Natural killer cell (primary cell): Measurements from ENCODE around the gene GPNMB. TPM values are rescaled to one million over a fixed set of nuclear protein-coding genes. Genes with fewer than 3 reads are reported as not detected.
"Not testable (repeated sequence)": the region's sequence is repeated elsewhere in the genome, so short reads cannot be mapped to it uniquely, and the experiment has no call there.

Source experiments
- ATAC-seq, 3 donors: fragments of 150-1000 bp in 2 of 3; fragments of 200-7000 bp in 1 of 3; cut with Tn5 transposase; 1 replicate in 1 of 3; 2 replicates in 2 of 3; pipeline ENCODE4 v1.10.0; 2021; ENCODE audit warnings: mild to moderate bottlenecking in 2 of 3, moderate library complexity in 2 of 3
- DNase-seq, 2 donors: peaks; one replicate each; pipeline versions ENCODE4 v3.0.0 to v3.0.0-alpha.2; 2013 to 2021; ENCODE audit warnings: mixed read lengths in 1 of 2
- H3K27ac ChIP-seq: one replicate; pipeline ENCODE4 v1.5.1; 2013; ENCODE audit warnings: mild to moderate bottlenecking, low read length
- H3K27me3 ChIP-seq: one replicate; pipeline ENCODE4 v1.6.1; 2013; ENCODE audit warnings: low read length; ENCODE audit not compliant: control insufficient read depth, insufficient read depth
- H3K36me3 ChIP-seq: one replicate; pipeline ENCODE4 v1.6.1; 2013; ENCODE audit warnings: low read length; ENCODE audit not compliant: control insufficient read depth, insufficient read depth
- H3K4me1 ChIP-seq: one replicate; pipeline ENCODE4 v1.6.1; 2013; ENCODE audit warnings: low read length; ENCODE audit not compliant: control insufficient read depth, insufficient read depth
- H3K4me3 ChIP-seq: one replicate; pipeline ENCODE4 v1.5.1; 2013; ENCODE audit warnings: low read length
- H3K9me3 ChIP-seq: one replicate; pipeline ENCODE4 v1.6.1; 2013; ENCODE audit warnings: low read length; ENCODE audit not compliant: control insufficient read depth, insufficient read depth
- H3K27ac Mint-ChIP-seq, 2 donors: one replicate each; pipeline ENCODE4 v1.8.0; 2022; ENCODE audit warnings: mild to moderate bottlenecking in 2 of 2, mixed read lengths in 2 of 2, moderate library complexity in 1 of 2
- H3K27me3 Mint-ChIP-seq, 2 donors: one replicate each; pipeline ENCODE4 v1.8.0; 2022; ENCODE audit warnings: low read depth in 2 of 2, mixed read lengths in 2 of 2
- H3K36me3 Mint-ChIP-seq: one replicate; pipeline ENCODE4 v1.8.0; 2022; ENCODE audit warnings: mixed read lengths
- H3K4me1 Mint-ChIP-seq, 2 donors: one replicate each; pipeline ENCODE4 v1.8.0; 2022; ENCODE audit warnings: mixed read lengths in 2 of 2
- H3K4me3 Mint-ChIP-seq: one replicate; pipeline ENCODE4 v1.8.0; 2022; ENCODE audit warnings: mild to moderate bottlenecking, moderate library complexity, mixed read lengths
- H3K9me3 Mint-ChIP-seq, 2 donors: one replicate each; pipeline ENCODE4 v1.8.0; 2022; ENCODE audit warnings: mixed read lengths in 2 of 2
- WGBS: methylation state at CpG from one replicate; pipeline ENCODE4 v1.1.7; 2013; ENCODE audit warnings: missing lambda C conversion rate; ENCODE audit not compliant: insufficient coverage; 5-methylcytosine and 5-hydroxymethylcytosine counted together
- intact Hi-C: fragments of 100-400 bp; cut with micrococcal nuclease; formaldehyde crosslinking; loops from one replicate; pipeline ENCODE4 v1.14.2; 2022
- total RNA-seq, 4 donors: library from RNA; stranded (reverse); fragments of 120-200 nt in 1 of 4; gene quantifications; one replicate each; pipeline versions ENCODE4 v1.2.3 to v1.2.4, GENCODE V29; 2013 to 2022
- TF ChIP-seq, protein P1 (sequence below): fragments of 200-600 bp; IDR thresholded peaks from one replicate; pipeline ENCODE4 v1.8.0; 2022; ENCODE audit warnings: antibody characterized with exemption

Gene GPNMB
- total RNA-seq, 3 donors from 2014 or later (not counting 1 experiment from before 2014, with no cell fraction given) = not detected

DNA sequence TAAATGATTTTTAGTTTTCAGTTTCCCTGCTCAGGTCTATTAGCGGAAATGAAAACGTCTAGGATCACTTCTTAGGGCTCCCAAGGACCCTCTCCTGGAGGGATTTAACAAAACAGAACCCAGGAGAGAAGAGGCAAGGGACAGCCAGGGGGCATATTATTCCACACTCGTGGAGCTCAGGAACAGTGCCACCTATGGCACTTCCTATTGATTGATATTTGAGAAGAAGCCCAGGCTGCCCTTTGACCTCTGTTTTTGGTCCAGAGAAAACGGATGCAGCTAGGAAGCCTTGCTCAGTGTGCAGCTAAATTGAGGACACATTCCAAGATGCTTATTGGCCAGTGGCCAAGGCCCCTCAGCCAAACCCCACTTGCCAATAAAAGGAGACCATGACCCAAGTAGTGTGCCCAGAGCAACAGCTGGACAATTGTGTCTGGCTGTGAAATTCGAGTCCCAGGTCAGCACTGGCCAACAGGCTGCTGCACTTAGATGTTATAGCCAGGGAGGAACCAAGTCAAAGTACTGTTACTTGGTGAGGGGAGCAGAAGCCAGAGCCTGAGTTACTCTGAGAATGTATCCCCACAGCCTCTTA is 24.0 kb upstream of the GPNMB start:
- ATAC-seq (no peak), DNase-seq (no peak)
- H3K4me3 ChIP-seq = no peak overlapping the region
- Mint-ChIP-seq H3K4me1 (no peaks in the 10 kb centered on the region), H3K27ac (no peak overlapping the region), H3K27me3 (peaks cover 8 to 23% of the 10 kb centered on the region in 2 donors), H3K36me3 (no peaks in the 10 kb centered on the region), H3K4me3 (no peak overlapping the region), H3K9me3 (no peaks in the 10 kb centered on the region)
- no peaks in the 10 kb centered on the region for H3K36me3 ChIP-seq
- H3K9me3 ChIP-seq = no peaks in the 10 kb centered on the region
- 67% methylated on average over 5 of the region's 5 CpGs for WGBS
- TF ChIP-seq, protein P1, sequence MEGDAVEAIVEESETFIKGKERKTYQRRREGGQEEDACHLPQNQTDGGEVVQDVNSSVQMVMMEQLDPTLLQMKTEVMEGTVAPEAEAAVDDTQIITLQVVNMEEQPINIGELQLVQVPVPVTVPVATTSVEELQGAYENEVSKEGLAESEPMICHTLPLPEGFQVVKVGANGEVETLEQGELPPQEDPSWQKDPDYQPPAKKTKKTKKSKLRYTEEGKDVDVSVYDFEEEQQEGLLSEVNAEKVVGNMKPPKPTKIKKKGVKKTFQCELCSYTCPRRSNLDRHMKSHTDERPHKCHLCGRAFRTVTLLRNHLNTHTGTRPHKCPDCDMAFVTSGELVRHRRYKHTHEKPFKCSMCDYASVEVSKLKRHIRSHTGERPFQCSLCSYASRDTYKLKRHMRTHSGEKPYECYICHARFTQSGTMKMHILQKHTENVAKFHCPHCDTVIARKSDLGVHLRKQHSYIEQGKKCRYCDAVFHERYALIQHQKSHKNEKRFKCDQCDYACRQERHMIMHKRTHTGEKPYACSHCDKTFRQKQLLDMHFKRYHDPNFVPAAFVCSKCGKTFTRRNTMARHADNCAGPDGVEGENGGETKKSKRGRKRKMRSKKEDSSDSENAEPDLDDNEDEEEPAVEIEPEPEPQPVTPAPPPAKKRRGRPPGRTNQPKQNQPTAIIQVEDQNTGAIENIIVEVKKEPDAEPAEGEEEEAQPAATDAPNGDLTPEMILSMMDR = no peak
- H3K27ac ChIP-seq = no peak overlapping the region
- no peaks in the 10 kb centered on the region for H3K27me3 ChIP-seq
- no peaks in the 10 kb centered on the region for H3K4me1 ChIP-seq
- intact Hi-C loops = no loop called here

DNA sequence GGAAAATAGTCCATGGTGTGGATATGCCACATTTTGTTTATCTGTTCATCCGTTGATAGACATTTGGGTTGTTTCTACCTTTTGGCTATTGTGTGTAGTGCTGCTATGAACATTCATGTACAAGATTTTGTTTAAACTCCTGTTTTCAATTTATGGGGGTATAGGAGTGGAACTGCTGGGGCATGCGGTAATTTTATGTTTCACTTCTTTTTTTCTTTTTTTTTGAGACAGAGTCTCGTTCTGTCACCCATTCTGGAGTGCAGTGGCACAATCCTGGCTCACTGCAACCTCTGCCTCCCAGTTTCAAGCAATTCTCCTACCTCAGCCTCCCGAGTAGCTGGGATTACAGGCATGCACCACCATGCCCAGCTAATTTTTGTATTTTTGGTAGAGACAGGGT is 22.2 kb upstream of the GPNMB start:
- H3K9me3 ChIP-seq, H3K36me3 ChIP-seq, ATAC-seq, H3K4me1 ChIP-seq, intact Hi-C loops, H3K27me3 ChIP-seq, H3K27ac ChIP-seq, H3K4me3 Mint-ChIP-seq, H3K4me1 Mint-ChIP-seq, H3K27ac Mint-ChIP-seq, H3K4me3 ChIP-seq, H3K36me3 Mint-ChIP-seq, H3K9me3 Mint-ChIP-seq, DNase-seq: not testable (repeated sequence)
- H3K27me3 Mint-ChIP-seq = peaks cover 5 to 15% of the 10 kb centered on the region in 2 donors
- WGBS = 73% methylated on average over 4 of the region's 4 CpGs

DNA sequence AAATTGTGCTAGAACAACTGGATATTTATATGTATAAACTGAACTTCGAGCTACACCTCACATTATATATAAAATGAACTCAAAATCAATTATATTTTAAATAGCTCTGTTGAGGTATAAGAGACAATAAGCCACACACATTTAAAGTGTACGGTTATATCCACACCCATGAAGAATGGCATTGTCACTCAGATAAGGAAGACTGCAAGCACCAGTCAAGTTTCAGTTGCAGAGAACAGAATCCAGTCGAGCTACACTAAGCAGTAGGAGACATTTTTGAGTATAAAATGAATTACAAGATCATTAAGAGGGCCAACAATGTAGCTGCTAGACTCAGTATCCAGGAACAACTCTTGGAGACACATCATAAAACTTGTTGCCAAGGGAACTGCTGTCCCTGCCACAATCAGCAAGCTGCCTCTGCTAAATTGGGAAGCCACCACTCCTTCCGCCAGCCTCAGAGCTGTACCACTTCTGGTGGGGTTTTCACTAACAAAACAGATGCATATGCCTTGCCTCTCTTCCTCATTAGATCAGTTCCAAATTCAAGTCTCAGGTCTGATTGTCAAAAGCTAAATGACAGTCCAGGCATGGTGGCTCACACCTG is 19.6 kb upstream of the GPNMB start:
- H3K9me3 Mint-ChIP-seq = no peaks in the 10 kb centered on the region
- no peak overlapping the region for H3K4me3 Mint-ChIP-seq
- DNase-seq = no peak
- TF ChIP-seq, protein P1 = no peak
- no peak for ATAC-seq
- H3K4me3 ChIP-seq = no peak overlapping the region
- no peaks in the 10 kb centered on the region for H3K4me1 ChIP-seq
- H3K36me3 Mint-ChIP-seq = no peaks in the 10 kb centered on the region
- H3K27me3 ChIP-seq = no peaks in the 10 kb centered on the region
- H3K27ac ChIP-seq = no peak overlapping the region
- WGBS = 66% methylated on average over 3 of the region's 4 CpGs
- intact Hi-C loops = no loop called here
- peaks cover 2 to 15% of the 10 kb centered on the region in 2 donors for H3K27me3 Mint-ChIP-seq
- no peak overlapping the region for H3K27ac Mint-ChIP-seq
- no peaks in the 10 kb centered on the region for H3K36me3 ChIP-seq
- no peaks in the 10 kb centered on the region for H3K9me3 ChIP-seq
- no peaks in the 10 kb centered on the region for H3K4me1 Mint-ChIP-seq

DNA sequence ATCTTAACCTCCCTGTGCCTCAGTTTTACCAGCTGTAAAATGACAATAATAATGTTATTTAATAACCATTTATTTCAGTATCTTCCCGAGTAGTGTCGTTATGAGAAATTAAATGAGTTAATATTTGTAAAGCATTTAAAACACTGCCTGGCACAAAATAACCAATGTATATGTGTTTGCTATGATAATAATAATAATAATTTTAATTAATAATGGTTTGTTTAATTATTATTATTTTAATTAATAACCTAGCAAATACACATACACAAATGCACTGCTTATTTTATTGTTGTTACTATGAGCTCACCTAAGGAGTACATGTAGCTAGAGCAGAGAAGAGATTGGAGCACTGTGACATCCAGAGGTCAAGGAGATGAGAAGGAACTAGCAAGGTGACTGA is 18.2 kb upstream of the GPNMB start:
- ATAC-seq (no peak), DNase-seq (no peak)
- WGBS = no CpG with 5 or more reads among the region's 2 CpGs
- Histone ChIP-seq H3K4me3 (no peak overlapping the region), H3K27me3 (no peaks in the 10 kb centered on the region), H3K36me3 (no peaks in the 10 kb centered on the region), H3K9me3 (no peaks in the 10 kb centered on the region), H3K27ac (no peak overlapping the region), H3K4me1 (no peaks in the 10 kb centered on the region)
- TF ChIP-seq, protein P1 = no peak
- no peaks in the 10 kb centered on the region for H3K9me3 Mint-ChIP-seq
- H3K4me1 Mint-ChIP-seq = no peaks in the 10 kb centered on the region
- no peak overlapping the region for H3K27ac Mint-ChIP-seq
- no peak overlapping the region for H3K4me3 Mint-ChIP-seq
- intact Hi-C loops = no loop called here
- no peaks in the 10 kb centered on the region for H3K36me3 Mint-ChIP-seq
- peaks cover 3 to 11% of the 10 kb centered on the region in 2 donors for H3K27me3 Mint-ChIP-seq
